Right ventricle myocardium inferior (tissue), 1 donor: ENCODE results near the gene FUZ. TPM values are rescaled to one million over a fixed set of nuclear protein-coding genes. Genes with fewer than 3 reads are reported as not detected.

Experiments
- ATAC-seq: fragments of 200-7000 bp; cut with Tn5 transposase; one replicate; pipeline ENCODE4 v1.9.1; 2020; ENCODE audit warnings: mild to moderate bottlenecking, moderate library complexity
- DNase-seq: peaks from one replicate; pipeline ENCODE4 v3.0.0; 2021; ENCODE audit errors: missing footprints
- intact Hi-C: fragments of 100-400 bp; cut with DNase I; formaldehyde crosslinking; loops from one replicate; pipeline ENCODE4 v1.11.0; 2022
- total RNA-seq: library from RNA; stranded (reverse); fragmentation: NEBNext Ultra II Directional; extraction: Animal tissue kit (Norgen Biotek cat#: 25700); gene quantifications from one replicate; pipeline ENCODE4 v1.2.1, GENCODE V29; 2021
- donor health status: DM: no; HTN: yes; CAD: no; lungs with severe emphysema.

The FUZ gene
- total RNA-seq, 1 donor from 2014 or later = 21.0 TPM

DNA sequence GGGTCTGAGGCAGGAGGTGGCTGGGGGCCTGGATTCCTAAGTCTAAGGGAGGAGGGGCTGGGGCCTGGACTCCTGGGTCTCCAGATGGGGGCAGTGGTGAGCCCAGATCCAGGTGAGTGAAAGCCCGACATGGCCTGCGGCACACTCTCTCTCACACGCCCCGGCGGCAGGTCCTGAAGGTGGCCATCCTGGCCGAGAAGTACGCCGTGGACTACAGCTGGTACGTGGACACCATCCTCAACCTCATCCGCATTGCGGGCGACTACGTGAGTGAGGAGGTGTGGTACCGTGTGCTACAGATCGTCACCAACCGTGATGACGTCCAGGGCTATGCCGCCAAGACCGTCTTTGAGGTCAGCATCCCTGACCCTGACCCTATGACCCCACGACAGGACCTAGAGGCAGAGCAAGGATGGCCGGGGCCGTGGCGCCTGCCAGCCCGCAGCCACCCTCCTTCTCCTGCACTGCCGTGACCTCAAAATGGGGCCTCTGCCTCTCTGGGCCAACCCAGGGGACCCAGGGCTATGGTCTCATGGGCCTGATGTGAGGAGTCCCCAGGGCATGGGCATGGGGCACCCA, 13.2 kb downstream of the FUZ start:
- ATAC-seq (no peak), DNase-seq (no peak)
- intact Hi-C loops = no loop called here

DNA sequence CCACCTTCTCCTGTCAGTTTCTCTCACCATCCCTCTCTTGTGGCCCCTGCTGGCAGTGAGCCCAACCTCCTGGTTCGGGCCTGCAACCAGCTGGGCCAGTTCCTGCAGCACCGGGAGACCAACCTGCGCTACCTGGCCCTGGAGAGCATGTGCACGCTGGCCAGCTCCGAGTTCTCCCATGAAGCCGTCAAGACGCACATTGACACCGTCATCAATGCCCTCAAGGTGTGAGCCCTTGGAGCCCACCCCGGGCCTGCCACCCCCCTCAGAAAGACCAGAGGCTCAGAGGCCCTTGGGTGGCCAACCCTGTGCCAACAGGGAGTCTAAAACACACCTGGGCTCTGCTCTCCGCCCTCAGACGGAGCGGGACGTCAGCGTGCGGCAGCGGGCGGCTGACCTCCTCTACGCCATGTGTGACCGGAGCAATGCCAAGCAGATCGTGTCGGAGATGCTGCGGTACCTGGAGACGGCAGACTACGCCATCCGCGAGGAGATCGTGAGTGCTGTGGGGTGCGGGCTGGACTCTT, 13.8 kb downstream of the FUZ start:
- ATAC-seq = no peak
- DNase-seq = no peak
- intact Hi-C loops = no loop called here

DNA sequence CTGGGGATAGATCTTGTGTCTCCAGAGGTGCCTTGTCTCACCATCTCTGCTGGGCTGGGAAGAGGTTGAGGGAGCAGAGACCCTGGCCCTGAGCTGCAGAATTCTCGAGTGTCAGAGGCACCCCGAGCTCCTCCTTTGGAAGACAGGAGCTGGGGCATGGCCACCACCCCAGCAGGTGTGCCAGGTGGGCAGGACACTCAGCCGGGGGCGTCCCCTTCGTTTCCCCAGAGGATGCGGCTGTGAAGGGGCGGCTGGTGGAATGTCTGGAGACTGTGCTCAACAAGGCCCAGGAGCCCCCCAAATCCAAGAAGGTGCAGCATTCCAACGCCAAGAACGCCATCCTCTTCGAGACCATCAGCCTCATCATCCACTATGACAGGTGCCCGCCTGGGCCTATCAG, 14.5 kb downstream of the FUZ start:
- no peak for DNase-seq

DNA sequence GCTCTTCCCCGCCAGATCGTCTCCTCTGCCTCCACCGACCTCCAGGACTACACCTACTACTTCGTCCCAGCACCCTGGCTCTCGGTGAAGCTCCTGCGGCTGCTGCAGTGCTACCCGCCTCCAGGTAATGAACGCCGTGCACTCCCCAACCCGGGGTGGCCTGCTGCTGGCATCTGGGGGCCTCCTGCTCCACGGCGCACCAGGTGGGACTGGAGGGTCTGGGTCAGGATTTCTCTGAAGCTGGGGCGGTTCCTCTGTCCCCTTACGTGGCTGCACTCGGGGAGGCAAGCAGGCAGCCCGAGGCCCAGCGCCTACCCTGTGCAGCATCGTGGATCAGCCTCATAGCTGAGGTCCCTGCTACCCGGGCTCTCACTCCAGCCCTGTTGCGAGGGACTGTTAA, 17.5 kb downstream of the FUZ start:
- DNase-seq (no peak), ATAC-seq (no peak)
- intact Hi-C loops = no loop called here

More for the DNA sequence above, 14.5 kb downstream of the FUZ start:
- ATAC-seq = no peak
- intact Hi-C loops = no loop called here

DNA sequence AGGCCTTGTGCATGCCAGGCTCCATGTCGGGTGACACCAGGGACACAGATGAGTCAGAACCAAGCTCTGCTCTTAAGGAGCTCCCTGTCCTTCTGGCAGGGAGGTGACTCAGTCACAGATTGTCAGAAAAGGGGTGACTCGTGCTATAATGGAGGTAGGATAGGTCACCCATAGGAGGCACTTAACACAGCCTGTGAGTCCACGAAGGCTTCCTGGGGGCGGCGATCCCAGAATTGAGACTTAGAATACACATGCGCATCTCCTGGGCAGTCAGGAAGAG, 19.6 kb downstream of the FUZ start:
- intact Hi-C loops = no loop called here
- ATAC-seq (no peak), DNase-seq (no peak)

DNA sequence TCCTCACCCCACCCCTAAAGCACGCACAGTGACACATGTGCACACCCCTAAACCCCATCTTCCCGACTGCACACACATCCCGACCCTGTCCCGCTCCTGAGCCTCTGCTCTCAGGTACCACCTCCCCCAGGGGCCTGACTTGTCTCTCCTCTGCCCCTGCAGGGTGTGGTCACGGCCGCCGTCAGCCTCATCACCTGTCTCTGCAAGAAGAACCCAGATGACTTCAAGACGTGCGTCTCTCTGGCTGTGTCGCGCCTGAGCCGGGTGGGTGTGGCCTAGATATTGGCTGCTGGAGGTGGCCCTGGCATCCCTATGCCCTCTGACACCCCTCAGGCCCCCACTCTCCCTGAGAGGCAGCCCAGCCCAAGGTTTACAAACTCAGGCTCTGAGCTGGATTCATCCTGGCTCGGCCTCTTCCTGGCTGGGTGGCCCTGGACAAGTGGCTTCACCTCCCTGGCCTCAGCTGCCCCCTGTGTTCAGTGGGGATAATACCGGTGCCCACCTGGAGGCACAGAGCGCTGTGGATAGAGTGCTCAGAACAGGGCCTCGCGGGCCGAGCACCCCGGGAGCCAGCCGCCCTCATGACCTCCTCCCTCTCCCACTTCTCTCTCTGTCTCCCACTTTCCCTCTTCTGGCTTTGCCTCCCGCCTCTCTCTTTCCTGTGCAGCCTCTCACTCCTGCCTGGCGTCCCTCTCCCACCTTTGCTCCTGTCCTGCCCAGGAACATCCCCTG, 20.1 kb downstream of the FUZ start:
- no peak for ATAC-seq
- intact Hi-C loops = no loop called here
- no peak for DNase-seq

DNA sequence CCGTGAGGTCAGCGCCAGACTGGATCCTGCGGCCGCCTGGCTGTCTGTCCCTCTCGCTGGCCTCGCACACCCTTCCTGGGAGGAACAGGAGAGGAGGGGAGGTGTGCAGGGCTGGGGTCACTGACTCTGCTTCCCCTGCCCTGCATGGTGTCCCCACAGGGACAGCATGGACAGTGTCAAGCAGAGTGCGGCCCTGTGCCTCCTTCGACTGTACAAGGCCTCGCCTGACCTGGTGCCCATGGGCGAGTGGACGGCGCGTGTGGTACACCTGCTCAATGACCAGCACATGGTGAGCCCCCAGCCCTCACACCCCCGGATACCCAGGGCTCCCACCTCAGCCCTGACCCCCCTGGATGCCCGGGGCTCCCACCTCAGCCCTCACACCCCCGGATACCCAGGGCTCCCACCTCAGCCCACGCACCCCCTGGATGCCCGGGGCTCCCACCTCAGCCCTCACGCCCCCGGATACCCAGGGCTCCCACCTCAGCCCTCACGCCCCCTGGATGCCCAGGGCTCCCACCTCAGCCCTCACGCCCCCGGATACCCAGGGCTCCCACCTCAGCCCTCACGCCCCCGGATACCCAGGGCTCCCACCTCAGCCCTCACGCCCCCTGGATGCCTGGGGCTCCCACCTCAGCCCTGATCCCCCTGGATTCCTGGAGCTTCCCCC, 21.2 kb downstream of the FUZ start:
- DNase-seq = no peak
- ATAC-seq = no peak
- intact Hi-C loops = no loop called here

DNA sequence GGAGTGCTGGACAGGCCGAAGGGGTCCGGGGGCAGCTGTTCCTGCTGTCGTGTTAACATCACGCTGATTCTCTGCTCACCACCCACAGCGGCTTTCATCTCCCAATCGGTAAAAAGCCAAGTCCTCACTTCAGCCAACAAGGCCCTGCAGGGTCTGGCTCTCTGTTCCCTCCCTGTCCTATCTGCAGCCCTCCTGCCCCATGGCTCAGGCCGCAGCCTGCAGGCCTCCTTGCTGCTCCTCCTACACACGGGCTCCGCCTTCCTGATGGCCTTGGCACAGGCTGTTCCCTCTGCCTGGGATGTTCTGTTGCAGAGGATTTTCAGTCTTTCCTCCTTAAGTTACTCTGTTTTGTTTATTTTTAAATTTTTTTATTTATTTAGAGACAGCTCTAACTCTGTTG, 22.2 kb downstream of the FUZ start:
- intact Hi-C loops = no loop called here
- DNase-seq = no peak
- ATAC-seq = peak; percentile 85

DNA sequence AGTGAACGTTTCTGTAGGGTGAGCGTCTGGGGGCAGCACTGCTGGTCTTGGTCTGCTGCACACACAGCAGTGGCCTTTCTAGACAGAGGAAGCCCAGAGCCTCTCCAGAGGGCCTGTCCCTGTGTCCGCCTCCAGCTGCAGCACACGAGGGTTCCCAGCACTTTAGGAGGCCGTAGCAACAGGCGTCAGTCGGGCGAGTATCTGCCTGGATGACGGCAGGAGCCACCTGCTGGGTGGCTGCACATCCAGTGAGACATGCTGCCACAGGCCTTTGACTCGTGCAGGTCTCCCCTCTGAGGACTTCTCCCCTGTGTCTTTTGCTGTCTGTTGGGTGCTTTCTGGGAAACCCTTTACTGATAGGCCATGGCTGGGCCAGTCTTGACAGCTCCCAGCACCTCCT, 24.2 kb downstream of the FUZ start:
- intact Hi-C loops = no loop called here
- DNase-seq (no peak), ATAC-seq (no peak)

DNA sequence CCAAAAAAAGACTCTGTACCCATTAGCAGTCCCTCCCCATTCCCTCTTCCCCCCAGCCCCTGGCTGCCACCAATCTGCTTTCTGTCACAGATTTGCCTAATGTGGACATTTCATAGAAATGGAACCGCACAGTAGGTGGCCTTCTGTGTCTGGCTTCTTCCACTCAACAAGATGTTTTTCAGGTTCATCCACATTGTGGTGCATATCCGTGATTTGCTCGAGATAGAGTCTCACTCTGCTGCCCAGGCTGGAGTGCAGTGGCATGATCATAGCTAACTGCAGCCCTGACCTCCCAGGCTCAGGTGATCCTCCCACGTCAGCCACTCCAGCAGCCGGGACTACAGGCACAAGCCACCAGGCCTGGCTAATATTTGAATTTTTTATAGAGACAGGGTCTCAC, 25.3 kb downstream of the FUZ start:
- no peak for DNase-seq
- no peak for ATAC-seq
- intact Hi-C loops = no loop called here

DNA sequence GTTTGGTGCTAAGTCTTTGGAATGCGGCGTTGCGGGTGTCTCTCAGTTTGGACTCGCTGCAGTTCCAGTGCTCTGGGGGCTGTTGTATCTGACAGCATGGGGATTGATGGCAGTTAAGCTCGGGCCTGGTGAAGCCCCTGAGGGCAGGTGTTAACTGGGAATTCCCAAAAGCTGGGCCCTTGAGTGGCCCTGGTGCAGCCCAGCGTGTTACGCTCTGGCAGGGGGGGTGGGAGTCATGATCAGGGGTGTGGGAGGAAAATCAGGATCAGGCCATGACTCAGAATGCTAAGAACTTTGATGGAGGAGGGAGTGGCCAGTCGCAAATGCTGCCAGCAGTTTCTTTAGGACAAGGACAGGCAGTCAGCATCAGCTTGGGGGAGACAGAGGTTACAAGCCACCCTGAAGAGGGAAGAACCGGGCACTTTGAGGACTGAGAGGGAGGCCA, 26.7 kb downstream of the FUZ start:
- DNase-seq (no peak), ATAC-seq (no peak)
- intact Hi-C loops = no loop called here

DNA sequence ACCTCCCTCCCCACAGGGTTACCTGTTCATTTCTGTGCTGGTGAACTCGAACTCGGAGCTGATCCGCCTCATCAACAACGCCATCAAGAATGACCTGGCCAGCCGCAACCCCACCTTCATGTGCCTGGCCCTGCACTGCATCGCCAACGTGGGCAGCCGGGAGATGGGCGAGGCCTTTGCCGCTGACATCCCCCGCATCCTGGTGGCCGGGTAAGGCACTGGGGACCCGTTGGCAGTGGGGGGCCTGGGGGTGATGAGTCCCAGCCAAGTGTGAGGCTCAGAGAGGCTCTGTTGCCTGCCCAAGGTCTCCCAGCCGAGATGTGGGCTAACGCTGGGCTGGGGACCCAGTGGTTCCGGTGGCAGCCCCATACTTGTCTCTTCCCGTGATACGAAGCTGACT, 30.6 kb downstream of the FUZ start:
- ATAC-seq = no peak
- intact Hi-C loops = no loop called here
- DNase-seq = no peak

DNA sequence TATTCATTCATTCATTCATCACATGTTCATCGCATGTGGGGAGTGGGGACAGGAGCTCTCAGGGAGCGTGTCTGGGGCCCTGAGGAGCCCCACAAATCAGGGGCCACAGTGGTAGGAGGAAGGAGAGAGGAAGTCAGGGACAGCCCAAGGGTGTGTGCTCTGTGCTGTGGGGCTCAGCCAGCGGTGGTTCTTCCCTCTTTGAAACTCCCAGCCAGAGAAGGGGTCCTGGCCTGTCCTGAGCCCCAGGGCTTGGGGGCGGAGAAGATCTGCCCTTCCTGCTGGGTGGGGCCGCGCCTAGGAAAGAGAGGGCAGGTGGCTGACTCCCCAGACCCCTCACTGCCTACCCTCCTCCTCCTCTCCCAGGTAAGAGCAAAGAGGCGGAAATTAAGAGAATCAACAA, 31.7 kb downstream of the FUZ start:
- ATAC-seq = no peak
- intact Hi-C loops = no loop called here
- no peak for DNase-seq

DNA sequence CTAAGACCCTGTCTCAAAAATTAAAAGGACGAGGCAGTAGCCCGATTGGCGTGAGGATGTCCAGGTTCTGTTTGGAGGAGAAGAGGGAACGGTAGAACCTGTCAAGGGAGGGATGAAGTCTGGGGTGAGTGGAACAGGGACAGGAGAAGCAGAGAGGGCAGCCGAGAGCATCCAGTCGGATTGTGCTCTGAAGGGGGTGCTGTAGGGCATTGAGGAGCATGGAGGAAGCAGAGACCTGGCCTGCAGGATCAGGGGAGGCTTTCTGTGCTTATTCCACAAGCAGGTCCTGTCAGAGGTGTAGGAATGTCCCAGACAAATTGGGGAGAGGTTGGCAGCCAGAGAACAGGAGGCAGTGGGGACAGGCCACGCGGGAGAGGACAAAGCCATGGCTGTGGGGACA, 32.2 kb downstream of the FUZ start:
- intact Hi-C loops = no loop called here
- ATAC-seq (no peak), DNase-seq (no peak)

DNA sequence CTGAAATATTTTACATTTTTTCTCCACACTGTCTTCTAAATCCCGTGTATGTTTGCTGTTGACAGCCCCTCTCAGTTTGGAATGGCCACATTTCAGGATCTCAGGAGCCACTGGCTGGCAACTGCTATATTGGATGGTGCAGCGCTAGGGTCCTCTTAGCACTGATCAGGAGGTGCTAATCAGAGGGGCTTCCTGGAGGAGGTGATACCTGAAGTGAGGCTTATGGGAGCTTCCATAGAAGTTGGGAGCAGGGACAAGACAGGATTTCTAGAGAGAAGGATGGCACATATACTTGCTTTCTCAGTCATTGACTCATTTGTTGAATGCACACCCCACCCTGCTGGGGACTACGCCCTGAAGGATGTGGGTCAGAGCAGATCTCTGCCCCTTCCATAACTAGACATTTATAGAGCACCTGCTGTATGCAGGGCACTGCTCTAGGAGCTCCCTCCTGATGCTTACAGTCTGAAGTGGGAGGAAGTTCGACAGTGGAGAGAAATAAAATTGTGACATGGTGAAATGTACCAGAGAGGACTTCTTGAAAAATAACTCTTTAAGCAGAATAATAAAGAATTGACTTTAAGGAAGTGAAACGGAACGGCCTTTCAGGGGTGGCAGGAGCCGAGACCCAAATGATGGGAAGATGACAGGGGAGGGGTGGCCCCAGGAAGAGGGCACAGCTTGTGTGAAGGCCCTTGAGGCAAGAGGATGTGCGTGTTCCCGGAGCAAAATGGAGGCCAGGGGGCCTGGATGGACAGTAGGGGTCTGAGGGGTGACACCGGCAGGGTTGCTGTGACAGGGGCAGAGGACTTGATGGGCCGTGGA, 33.1 kb downstream of the FUZ start:
- ATAC-seq = no peak

DNA sequence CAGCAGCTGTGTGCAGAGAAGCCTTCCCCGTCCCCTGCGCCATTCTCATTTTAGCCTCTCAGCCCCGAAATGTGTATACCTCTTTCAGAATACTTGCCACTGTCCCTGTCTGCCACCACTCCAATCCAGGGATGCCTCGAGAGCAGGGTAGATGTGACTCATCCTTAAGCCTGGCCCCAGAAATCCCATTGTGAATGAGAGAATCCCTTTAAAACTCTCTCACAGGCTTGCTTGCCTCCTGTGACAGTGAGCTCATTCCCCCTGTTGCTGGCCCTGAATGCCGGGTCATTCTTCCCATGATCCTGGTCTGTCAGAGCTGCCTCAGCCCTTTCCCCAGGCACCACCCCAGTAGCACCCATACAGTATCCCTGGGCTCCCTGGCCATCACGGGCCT, 36.7 kb downstream of the FUZ start:
- intact Hi-C loops = no loop called here
- ATAC-seq = no peak
- DNase-seq = no peak

More for the DNA sequence above, 33.1 kb downstream of the FUZ start:
- DNase-seq = no peak
- intact Hi-C loops = no loop called here

DNA sequence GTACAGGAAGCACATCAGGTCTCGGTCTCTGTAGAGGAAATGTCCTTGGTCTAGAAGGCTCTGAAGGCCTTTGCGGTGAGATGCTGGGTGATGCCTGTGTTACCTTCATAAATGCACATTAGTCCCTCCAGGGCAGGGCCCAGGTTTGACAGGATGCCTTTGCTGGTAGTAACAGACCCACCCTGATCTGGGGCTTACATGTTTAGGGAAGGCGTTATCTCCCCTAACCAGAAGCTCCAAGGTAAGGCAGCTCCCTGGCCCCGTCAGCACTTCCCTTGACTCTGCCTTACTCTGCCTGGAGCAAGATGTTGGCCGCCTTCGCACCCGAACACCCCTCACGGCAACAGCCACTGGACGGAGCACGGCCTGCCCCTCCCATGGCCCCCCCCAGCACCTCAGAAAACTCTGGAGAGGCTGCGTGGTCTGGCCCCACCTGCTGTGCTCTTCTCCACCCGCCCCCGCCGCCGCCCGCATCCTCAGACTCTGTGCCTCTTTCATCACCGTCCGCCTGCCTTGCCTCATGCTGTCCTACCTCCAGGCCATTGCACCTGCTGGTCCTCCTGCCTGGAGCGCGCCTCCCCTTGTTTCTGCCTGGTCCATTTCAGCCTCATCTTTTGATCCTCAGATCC, 37.2 kb downstream of the FUZ start:
- intact Hi-C loops = no loop called here
- ATAC-seq = no peak
- DNase-seq = no peak

DNA sequence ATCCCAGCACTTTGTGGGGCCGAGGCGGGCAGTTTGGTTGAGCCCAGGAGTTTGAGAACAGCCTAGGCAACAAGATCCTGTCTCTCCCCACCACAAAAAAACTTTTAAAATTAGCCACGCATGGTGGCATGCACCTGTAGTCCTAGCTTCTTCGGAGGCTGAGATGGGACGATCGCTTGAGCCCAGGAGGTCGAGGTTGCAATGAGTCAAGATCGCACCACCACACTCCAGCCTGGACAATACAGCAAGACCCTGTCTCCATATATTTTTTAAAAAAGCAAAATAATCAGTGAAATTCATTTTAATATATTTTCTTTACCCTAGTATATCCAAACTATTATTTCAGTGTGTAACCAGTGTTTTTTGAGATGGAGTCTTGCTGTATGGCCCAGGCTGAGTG, 38.1 kb downstream of the FUZ start:
- no peak for ATAC-seq
- DNase-seq = no peak
- intact Hi-C loops = no loop called here

DNA sequence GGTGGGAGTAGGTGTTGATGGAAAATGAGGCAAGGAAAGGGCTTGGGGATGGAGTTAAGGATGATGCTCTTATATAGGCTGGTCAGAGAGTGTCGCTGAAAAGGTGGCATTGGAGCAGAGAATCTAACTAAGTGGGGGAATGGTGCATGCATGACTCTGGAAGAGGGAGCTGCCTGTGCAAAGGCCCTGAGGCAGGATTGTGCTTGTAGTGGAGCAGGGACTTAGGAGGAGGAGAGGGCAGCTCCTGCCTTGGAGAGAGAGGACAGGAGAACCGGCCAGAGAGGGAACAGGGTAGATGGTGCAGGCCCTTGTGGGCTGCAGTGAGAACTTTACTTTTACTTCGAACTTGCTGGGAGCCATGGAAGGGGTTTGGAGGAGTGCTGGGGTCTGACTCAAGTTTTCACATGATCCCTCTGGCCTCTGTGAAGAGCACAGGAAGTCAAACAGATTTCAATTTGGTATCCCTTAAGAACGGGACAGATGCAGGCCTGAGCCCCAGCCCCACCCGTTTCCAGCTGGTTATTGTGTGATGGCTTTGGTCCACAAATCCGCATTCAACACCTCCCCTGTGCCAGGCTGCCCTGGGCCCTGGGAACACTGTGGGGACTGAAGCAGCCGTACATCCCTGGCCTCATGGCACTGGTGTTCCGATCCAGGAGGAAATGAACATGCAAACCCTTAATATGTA, 39.3 kb downstream of the FUZ start:
- intact Hi-C loops = no loop called here
- DNase-seq (no peak), ATAC-seq (no peak)
